Inferior parietal cortex (tissue), 1 donor: Measurements from ENCODE around the gene ZMIZ1.

Experiments
- DNase-seq: peaks from one replicate; pipeline ENCODE4 v3.0.0-alpha.2; 2016; ENCODE audit errors: extremely low spot score

The ZMIZ1 gene

DNA sequence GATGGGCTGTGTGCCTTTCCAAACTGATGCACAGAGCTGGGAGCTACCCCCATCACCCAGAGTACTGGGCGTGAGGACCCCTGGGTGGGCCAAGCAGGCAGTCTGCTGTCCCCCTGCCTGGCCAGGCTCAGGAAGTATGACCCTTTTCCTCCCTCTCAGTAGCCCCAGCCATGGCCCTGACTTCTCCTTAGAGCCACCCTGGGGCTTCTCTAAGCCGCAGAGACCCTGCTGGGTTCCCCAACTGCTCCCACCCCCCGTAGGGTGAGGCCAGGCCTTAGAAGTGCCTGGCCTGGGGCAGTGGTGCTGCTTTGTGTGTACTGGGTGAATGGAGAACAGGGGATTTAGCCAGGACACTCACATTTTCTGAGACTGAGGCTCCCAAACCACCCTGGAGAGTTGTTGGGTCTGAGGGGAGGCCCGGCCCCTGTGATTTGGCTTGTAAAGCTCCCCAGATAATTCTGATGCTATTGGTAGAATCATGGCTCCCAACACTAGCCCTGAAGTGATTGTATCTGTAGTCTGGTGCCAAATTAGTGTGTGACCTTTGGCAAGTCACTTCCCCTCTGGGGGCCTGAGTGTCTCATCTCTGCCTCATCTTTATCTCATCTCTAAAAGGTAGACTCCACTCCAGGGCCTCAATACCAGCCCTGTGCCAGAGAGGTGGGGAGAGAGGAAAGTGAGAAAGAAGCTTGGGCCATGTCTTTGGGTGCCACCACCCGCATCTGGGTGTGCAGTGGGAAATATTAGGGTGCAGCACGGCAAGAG lies 178.8 kb downstream of the ZMIZ1 start:
- no peak for DNase-seq

GRCh38 chr10:79248341-79249185 lies 179.8 kb downstream of the ZMIZ1 start:
- DNase-seq: no peak

GRCh38 chr10:79249186-79250121 lies 180.7 kb downstream of the ZMIZ1 start:
- no peak for DNase-seq

DNA sequence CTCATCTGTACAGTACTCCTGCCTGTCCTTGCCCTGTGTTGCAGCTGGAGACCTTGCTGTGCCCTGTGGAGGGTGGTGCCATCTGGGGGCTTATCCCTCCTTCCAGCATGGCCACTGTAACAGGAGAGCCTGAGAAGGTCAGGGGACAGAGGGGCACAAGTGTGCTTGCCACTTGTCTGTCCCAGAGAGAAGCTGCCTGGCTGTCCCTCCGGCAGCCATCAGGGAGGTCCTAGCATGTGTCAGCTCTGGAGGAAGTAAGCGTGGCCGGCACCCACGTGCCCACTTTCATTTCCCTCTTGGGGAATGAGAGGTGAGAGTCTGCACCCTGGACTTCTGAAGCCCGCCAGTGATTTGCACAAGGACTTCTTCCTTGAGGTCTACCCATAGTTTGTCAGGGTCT lies 181.5 kb downstream of the ZMIZ1 start:
- no peak for DNase-seq

GRCh38 chr10:79252450-79252849 lies 183.7 kb downstream of the ZMIZ1 start:
- DNase-seq: no peak

DNA sequence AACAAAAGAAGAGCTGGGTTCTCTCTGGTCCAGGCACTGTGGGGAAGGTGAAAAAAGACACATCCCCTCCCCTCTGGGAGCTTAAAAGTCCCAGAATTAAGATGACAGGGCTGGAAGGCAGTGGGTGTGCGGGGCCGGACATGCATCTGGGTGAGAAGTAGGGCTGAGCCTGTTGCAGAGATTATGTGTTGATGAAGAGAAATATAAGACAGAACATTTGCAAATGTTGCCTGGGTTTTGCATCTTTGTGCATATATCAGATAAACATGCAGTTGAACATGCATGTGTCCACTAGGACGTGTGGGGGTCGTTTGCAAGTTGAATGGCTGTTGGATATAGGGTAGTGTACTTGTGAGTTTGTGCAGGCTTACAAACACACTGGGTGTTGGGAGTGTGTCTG lies 184.2 kb downstream of the ZMIZ1 start:
- no peak for DNase-seq

GRCh38 chr10:79253704-79254103 lies 184.9 kb downstream of the ZMIZ1 start:
- DNase-seq: no peak

GRCh38 chr10:79254333-79255006 lies 185.7 kb downstream of the ZMIZ1 start:
- DNase-seq: no peak

- DNase-seq: no peak
These were observed 186.3 kb downstream of the ZMIZ1 start for GRCh38 chr10:79255007-79255507.

DNA sequence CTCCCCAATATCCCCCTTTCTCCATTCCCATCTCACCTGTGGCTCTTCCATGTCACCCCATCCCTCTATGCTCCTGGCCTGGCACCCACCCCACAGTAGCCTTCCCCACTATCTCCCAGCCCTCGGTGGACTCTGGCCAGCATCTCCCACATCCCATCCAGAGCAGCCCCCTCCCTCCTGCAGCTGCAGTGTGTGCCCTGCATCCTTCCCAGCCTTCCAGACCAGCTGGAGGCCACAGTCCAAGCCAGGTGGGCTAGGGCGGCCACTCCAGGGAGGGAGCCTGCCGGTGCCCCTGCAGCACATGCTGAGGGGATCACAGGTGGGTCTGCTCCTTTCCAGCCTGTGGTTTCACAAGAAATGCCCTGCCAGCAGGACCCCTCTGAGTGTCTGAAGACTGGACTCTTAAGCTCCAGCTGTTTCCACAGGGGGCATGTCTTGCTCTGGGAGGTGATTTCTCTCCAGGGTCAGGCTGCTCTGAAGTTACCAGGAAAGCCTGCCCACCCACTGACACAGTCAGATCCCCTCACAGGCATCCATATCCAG lies 187.6 kb downstream of the ZMIZ1 start:
- no peak for DNase-seq

GRCh38 chr10:79258894-79259293 lies 190.1 kb downstream of the ZMIZ1 start:
- DNase-seq: no peak

GRCh38 chr10:79259834-79260233 lies 191.1 kb downstream of the ZMIZ1 start:
- no peak for DNase-seq

DNA sequence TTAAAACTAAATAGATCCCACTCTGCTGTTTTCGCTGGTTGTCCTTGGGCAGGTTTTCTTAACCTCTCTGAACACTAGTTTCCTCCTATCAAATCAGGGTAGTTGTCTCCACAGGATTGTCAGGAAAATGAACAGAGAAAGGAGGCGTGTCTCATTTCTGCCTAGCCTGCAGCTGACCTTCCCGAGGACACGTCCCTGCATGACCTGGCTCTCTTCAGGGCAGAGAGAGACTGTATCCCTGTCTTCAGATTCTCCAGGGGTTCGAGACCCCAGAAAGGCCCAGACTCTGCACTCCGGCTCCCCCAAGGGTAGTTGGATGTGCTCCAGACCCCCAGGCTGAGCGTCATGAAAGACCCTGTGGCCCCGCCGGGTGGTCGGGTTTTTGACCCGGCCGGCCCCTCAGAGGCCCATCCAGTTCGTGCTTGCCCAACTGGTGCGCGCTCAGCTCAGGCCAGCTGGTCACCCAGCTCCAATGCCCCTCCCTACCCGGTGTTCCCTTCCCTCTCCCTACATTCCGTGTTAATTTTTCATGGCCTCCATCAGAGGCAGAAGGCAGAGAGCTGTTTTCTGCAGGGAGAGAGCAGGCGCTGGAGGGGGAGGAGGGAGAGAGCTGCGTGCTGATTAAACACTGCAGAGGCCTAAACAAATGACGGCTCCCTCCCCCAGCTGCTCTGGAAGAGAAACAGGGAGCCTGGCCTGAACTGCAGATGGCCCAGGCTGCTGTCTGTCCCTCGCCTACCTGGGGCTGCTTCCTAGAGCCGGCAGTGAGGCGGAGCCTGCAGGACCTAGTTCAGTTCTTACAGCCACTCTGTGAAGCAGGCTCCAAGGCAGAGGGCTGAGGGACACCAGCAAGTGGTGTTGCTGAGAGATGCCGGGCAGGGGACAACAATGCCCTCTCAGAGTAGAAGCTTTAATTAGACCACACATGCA lies 192.3 kb downstream of the ZMIZ1 start:
- DNase-seq: peak; percentile 48

DNA sequence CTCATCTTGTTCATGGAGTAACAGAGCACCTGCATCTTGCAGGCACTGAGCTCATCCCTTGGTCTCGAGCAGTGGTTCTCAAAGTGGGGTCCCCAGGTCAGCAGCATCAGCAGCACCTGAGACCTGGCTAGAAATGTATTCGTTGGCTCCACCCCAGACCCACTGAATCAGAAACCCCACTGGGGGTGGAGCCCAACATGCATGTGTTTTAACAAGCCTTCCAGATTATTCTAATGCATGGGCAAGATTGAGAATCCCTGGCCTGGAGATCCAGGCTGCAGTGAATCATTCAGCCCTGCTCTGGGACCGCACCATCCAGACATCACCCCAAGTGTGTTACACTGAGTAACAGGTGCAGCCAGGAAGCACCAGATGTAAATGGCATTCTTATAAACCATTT lies 193.4 kb downstream of the ZMIZ1 start:
- no peak for DNase-seq

DNA sequence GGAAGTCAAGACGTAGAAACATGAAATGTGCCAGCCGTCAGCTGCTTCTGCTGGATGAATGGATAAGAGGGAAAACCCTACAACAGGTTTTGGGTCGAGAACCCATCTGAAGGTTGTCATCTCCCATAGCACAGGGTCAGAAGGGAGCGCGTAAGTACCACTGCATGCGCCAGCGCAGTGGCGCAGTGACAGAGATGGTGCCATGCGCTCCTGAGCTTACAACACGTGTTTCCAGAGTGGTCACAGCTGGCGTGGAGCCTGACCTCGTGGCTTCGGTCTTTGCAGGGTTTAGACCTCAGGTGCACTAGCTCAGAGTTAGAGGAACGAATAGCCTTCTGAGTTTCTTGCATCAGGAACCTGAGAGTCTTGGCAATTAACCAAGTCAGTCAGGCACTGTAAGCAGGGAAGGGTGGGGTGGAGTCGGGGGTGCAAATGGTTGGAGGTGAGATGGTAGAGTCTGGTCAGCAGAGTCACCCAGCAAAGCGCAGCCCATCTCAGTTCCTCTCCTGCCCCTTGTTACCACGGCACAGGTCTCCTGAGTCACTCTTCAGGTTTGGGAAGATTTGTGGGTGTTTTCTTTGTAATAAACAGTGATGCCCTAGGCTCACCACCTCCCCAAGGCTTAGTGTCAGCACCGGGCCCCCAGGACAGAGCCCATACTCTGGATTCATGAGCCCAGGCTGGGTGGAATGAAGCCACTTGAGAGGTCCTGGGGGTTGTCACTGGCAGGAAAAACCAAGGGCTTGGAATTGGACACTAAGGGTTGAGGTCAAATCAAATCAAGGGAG lies 194.4 kb downstream of the ZMIZ1 start:
- no peak for DNase-seq

DNA sequence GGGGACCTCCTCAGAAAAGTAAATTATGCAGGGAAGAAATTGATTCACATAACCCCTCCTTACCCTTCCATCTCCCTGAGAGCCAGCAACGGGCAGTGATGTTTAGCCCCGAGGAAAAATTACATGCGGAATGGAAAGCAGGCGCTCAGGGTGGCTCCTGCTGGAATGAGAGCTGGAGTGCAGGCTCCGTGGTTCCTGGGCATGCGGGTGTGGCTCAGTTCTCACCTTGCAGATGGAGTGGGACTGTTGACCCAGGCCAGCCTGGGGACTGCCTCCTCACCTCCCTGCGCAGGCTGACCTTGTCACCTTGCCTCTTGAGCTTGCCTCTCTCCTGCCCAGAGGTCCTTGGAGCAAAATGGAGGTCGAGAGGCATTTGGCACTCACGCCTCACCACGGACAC lies 195.2 kb downstream of the ZMIZ1 start:
- DNase-seq: no peak

GRCh38 chr10:79264942-79265341 lies 196.2 kb downstream of the ZMIZ1 start:
- DNase-seq: no peak

DNA sequence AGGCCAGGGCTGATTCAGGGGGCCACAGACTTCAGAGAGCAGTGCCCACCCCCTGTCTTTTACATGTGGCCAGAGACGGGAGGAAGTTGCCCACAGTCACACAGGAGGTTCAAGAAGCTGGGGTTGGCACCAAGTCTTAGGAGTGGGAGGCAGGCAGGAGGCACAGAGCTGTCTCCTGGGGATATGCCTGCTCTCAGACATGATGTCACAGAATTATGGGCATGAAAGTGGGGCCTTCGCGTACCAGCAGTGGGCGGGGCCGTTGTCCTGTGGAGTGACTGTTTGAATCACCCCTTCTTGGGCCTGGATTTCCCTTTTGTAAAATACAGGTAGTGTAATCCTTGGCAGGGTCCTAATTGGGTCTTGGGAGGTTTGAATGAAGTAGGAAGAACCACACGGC lies 197.3 kb downstream of the ZMIZ1 start:
- DNase-seq: no peak
